Measurements from ENCODE around the gene EVA1B.

Gene EVA1B

DNA sequence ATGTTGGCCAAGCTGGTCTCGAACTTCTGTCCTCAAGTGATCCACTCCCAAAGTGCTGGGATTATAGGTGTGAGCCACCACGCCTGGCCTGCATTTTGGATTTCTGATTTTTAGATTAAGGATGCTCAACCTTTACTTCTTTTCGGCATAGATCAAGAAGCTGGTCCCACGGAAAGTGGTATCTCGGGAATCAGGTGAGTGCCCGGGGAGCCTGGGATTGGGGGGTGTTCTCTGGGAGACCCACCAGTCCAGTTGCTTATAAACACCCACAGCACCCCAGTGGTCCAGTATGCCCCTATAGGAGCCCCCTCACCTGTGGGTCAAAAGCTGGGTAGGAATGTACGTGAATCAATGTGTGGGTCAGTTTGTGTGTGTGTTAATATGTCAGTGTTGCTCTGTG lies 14.0 kb downstream of the EVA1B start:
- Histone ChIP-seq H3K36me3 (ENCODE audit: insufficient read depth, insufficient read length, low read length) (peaks cover 45% of the 10 kb centered on the region), H3K4me1 (ENCODE audit: insufficient read depth, insufficient read length) (peaks cover 6% of the 10 kb centered on the region), H3K9ac (ENCODE audit: insufficient read length, low read depth) (no peak overlapping the region), H3K27me3 (ENCODE audit: insufficient read depth, insufficient read length) (no peaks in the 10 kb centered on the region), H3K4me3 (ENCODE audit: insufficient read length, low read depth) (no peak overlapping the region), H3K9me3 (ENCODE audit: insufficient read depth, low read length) (no peaks in the 10 kb centered on the region)
- no peak for DNase-seq (ENCODE audit: low read depth, low spot score)
- no peak for TF ChIP-seq ZNF274 (IDR thresholded peaks at IDR 0.05; ENCODE audit: low read depth, low read length)
- TF ChIP-seq YY1 (IDR thresholded peaks at IDR 0.05; ENCODE audit: insufficient read depth, insufficient read length) = no peak
- no peak for TF ChIP-seq SUZ12 (IDR thresholded peaks at IDR 0.05; ENCODE audit: extremely low read depth, insufficient read depth, insufficient read length)

DNA sequence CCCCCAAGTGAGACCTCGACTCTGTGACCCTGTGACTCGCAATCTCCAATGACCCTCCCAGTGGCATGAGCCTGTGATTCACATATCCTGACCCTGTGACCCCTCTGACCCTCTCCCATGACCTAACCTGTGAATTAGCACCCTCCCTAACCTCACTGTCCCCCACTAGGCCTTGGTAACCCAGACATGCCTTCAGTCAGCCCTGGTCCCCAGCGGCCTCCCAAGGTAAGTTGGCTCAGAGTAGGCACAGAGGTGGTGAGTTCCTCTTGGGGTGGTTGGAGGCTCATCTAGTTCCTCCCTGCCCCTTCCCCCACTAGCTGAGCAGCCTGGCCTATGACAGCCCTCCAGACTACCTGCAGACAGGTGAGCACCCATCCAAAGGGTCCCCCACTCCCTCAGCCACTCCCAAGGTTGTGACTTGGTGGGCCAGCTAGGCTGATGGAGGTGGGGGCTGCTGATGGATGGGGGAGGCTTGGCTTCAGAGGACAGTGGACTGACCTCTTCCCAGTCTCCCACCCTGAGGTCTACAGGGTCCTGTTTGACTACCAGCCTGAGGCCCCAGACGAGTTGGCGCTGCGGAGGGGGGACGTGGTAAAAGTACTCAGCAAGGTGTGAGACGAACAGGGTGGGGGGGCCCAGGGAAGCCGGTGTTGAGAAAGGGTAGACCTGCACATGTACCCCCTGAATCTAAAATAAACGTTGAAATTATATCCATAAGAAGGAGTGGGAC lies 15.7 kb downstream of the EVA1B start:
- no peak for DNase-seq (ENCODE audit: low read depth, low spot score)
- Histone ChIP-seq H3K4me3 (ENCODE audit: insufficient read length, low read depth) (peak overlapping the region; percentile 89), H3K27me3 (ENCODE audit: insufficient read depth, insufficient read length) (no peaks in the 10 kb centered on the region), H3K36me3 (ENCODE audit: insufficient read depth, insufficient read length, low read length) (peaks cover 54% of the 10 kb centered on the region), H3K9ac (ENCODE audit: insufficient read length, low read depth) (peak overlapping the region; percentile 92), H3K4me1 (ENCODE audit: insufficient read depth, insufficient read length) (peaks cover 6% of the 10 kb centered on the region), H3K9me3 (ENCODE audit: insufficient read depth, low read length) (no peaks in the 10 kb centered on the region)
- no peak for TF ChIP-seq ZNF274 (IDR thresholded peaks at IDR 0.05; ENCODE audit: low read depth, low read length)
- no peak for TF ChIP-seq SUZ12 (IDR thresholded peaks at IDR 0.05; ENCODE audit: extremely low read depth, insufficient read depth, insufficient read length)
- TF ChIP-seq YY1 (IDR thresholded peaks at IDR 0.05; ENCODE audit: insufficient read depth, insufficient read length) = no peak

DNA sequence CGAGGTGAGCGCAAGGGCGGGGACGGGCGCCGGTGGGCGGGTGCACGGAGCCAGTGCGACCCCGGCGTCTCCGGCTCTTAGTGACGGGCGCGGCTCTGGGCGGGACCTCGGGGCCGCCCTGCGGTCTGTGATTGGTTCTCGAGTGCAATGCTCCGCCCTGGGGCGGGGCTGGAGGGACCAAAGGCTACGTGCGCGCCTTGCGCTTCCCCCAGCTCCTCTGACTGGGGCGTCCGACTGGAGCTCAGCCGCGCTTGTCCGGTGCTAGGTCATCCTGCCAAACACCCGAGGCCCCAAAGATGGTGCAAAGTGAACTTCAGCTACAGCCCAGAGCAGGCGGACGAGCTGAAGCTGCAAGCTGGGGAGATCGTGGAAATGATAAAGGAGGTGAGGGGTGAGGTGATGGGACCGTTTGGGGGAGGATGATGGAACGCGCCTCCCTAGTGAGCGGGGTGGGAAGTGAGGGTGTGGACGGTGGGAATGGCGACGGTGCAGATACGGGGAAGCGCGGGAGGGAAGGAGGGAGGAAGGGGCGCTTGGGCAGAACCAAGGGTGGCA lies 16.5 kb downstream of the EVA1B start:
- Histone ChIP-seq H3K9ac (ENCODE audit: insufficient read length, low read depth) (peak overlapping the region; percentile 93), H3K36me3 (ENCODE audit: insufficient read depth, insufficient read length, low read length) (peaks cover 59% of the 10 kb centered on the region), H3K27me3 (ENCODE audit: insufficient read depth, insufficient read length) (no peaks in the 10 kb centered on the region), H3K4me1 (ENCODE audit: insufficient read depth, insufficient read length) (peaks cover 9% of the 10 kb centered on the region), H3K9me3 (ENCODE audit: insufficient read depth, low read length) (no peaks in the 10 kb centered on the region), H3K4me3 (ENCODE audit: insufficient read length, low read depth) (peak overlapping the region; percentile 89)
- TF ChIP-seq ZNF274 (IDR thresholded peaks at IDR 0.05; ENCODE audit: low read depth, low read length) (no peak), SUZ12 (IDR thresholded peaks at IDR 0.05; ENCODE audit: extremely low read depth, insufficient read depth, insufficient read length) (no peak), YY1 (IDR thresholded peaks at IDR 0.05; ENCODE audit: insufficient read depth, insufficient read length) (no peak)
- peak; percentile 97 for DNase-seq (ENCODE audit: low read depth, low spot score)

DNA sequence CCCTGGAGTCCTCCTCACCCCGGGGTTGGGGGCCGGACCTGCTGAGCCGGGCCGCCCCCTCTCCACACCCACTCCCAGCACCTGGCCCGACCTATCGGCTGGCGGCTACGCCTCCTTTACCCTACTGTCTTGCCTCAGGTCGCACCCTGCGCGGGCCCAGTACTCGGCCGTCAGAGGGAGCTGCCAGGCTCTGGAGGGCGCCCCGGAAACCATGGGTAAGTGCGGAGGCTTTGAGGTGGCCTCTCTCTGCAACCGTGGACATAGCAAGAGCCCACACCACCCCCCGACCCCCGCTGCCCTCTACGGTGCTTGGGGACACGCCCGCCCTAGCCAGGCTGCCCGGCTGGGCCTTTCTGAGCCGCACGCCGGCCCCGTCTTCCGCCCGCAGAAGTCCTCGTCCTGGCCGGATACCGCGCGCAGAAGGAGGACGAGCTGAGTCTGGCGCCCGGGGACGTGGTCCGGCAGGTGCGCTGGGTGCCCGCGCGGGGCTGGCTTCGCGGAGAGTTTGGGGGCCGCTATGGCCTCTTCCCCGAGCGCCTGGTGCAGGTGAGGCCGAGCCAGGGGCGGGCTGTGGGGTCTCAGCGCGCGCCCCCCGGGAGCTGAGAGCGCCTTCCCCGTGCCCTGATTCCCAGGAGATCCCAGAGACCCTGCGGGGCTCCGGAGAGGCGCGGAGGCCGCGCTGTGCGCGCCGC lies 17.1 kb downstream of the EVA1B start, which contains the start of gene SH3D21:
Gene SH3D21, plus strand, starts transcription at position 159 of the 692 bp plus-strand sequence. Its CDS starts 53 bp downstream, at position 212.
- no peaks in the 10 kb centered on the region for H3K27me3 ChIP-seq (ENCODE audit: insufficient read depth, insufficient read length)
- H3K4me3 ChIP-seq (ENCODE audit: insufficient read length, low read depth) = peak within 1 kb of the TSS; percentile 89
- H3K9me3 ChIP-seq (ENCODE audit: insufficient read depth, low read length) = no peaks in the 10 kb centered on the region
- peaks cover 9% of the 10 kb centered on the region for H3K4me1 ChIP-seq (ENCODE audit: insufficient read depth, insufficient read length)
- H3K36me3 ChIP-seq (ENCODE audit: insufficient read depth, insufficient read length, low read length) = peaks cover 62% of the 10 kb centered on the region
- TF ChIP-seq SUZ12 (IDR thresholded peaks at IDR 0.05; ENCODE audit: extremely low read depth, insufficient read depth, insufficient read length) = no peak
- TF ChIP-seq ZNF274 (IDR thresholded peaks at IDR 0.05; ENCODE audit: low read depth, low read length) = no peak
- TF ChIP-seq YY1 (IDR thresholded peaks at IDR 0.05; ENCODE audit: insufficient read depth, insufficient read length) = no peak
- peak; percentile 44 for DNase-seq (ENCODE audit: low read depth, low spot score)
- H3K9ac ChIP-seq (ENCODE audit: insufficient read length, low read depth) = peak within 1 kb of the TSS; percentile 93

DNA sequence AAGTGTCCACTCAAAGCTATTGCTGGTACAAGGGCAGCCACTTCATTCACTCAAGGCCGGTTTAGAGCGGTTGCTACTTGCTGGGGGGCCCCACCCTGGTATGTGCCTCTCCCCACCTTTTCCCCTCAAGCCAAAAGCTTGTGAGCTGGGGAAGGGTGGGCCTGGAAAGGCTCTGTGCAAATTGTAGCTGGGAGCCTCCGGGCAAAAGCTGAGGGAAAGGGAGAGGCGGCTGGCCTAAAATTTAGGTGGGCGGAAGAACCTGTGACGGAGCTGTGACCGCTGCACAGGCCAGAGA lies 17.6 kb downstream of the EVA1B start:
- Histone ChIP-seq H3K4me3 (ENCODE audit: insufficient read length, low read depth) (peak overlapping the region; percentile 89), H3K9me3 (ENCODE audit: insufficient read depth, low read length) (no peaks in the 10 kb centered on the region), H3K27me3 (ENCODE audit: insufficient read depth, insufficient read length) (no peaks in the 10 kb centered on the region), H3K4me1 (ENCODE audit: insufficient read depth, insufficient read length) (peaks cover 9% of the 10 kb centered on the region), H3K9ac (ENCODE audit: insufficient read length, low read depth) (peak overlapping the region; percentile 93), H3K36me3 (ENCODE audit: insufficient read depth, insufficient read length, low read length) (peaks cover 67% of the 10 kb centered on the region)
- TF ChIP-seq YY1 (IDR thresholded peaks at IDR 0.05; ENCODE audit: insufficient read depth, insufficient read length) (no peak), ZNF274 (IDR thresholded peaks at IDR 0.05; ENCODE audit: low read depth, low read length) (no peak), SUZ12 (IDR thresholded peaks at IDR 0.05; ENCODE audit: extremely low read depth, insufficient read depth, insufficient read length) (no peak)
- no peak for DNase-seq (ENCODE audit: low read depth, low spot score)

DNA sequence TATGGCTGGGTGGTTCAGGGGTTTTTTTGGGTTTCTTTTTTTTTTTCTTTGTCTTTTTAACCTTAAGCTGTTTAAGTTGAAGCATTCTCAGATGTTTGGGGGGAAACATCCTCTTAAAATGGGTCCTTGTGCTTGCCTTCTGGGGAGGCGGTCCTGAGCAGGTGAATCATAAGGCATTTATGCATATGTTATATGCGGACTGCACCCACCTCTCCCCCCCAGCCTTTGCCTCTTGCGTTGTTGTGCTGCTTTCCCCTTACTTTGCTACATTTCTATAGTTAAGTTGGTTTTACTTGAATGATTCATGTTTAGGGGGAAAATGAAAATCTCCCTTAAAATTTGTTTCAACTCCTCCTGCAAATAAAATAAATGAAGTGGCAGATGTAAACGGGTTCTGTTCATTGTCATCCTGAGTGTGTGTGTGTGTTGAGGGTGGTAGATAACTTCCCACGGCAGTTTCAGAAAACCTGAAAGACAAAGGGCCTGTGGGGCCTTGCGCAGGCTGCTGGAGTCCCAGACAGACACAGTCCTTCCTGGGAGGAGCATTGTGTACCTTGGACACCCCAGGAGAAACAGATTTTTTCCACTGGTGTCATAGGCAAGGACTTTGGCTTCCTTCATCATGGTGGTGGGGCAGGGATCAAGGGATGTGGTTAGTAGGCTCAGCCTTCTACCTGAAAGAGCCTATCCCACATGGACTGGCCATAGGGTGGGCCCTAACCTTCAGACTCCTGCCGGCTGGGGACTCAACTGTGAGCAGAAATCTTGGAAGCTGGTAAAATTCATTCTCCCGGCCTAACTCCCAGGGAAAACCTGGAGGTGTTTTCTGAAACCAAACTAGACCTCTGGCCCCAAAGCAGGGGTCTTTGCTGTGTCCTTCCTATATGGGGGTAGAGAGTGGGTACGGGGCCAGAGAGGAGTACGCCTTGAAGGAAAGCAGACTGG lies 18.2 kb downstream of the EVA1B start:
- peaks cover 72% of the 10 kb centered on the region for H3K36me3 ChIP-seq (ENCODE audit: insufficient read depth, insufficient read length, low read length)
- TF ChIP-seq ZNF274 (IDR thresholded peaks at IDR 0.05; ENCODE audit: low read depth, low read length) (no peak), SUZ12 (IDR thresholded peaks at IDR 0.05; ENCODE audit: extremely low read depth, insufficient read depth, insufficient read length) (no peak), YY1 (IDR thresholded peaks at IDR 0.05; ENCODE audit: insufficient read depth, insufficient read length) (no peak)
- no peak for DNase-seq (ENCODE audit: low read depth, low spot score)
- no peaks in the 10 kb centered on the region for H3K9me3 ChIP-seq (ENCODE audit: insufficient read depth, low read length)
- H3K4me1 ChIP-seq (ENCODE audit: insufficient read depth, insufficient read length) = peaks cover 9% of the 10 kb centered on the region
- peak overlapping the region; percentile 93 for H3K9ac ChIP-seq (ENCODE audit: insufficient read length, low read depth)
- no peaks in the 10 kb centered on the region for H3K27me3 ChIP-seq (ENCODE audit: insufficient read depth, insufficient read length)
- peak overlapping the region; percentile 89 for H3K4me3 ChIP-seq (ENCODE audit: insufficient read length, low read depth)

Data from NT2/D1 (cell line).